IMR-90 (cell line): ENCODE results near the gene SGMS1.
A peak's percentile ranks its signal among the peaks of the same experiment; 100 is the strongest.
"Not testable (repeated sequence)": the region's sequence is repeated elsewhere in the genome, so short reads cannot be mapped to it uniquely, and the experiment has no call there.

Experiments used
- BHLHE40 ChIP-seq: fragments of 150-350 bp; IDR thresholded peaks from 2 replicates; pipeline ENCODE4 v1.6.1; 2016; ENCODE audit warnings: mild to moderate bottlenecking, low read depth, low read length
- MAFK ChIP-seq: IDR thresholded peaks from 2 replicates; pipeline ENCODE4 v1.6.1; 2012; ENCODE audit warnings: low read depth, low read length, improper control_type of control experiment
- POLR2A ChIP-seq: IDR thresholded peaks from 2 replicates; pipeline ENCODE4 v1.6.1; 2012; ENCODE audit warnings: mild to moderate bottlenecking, low read depth, low read length
- TF ChIP-seq, protein P1 (sequence below): conservative IDR thresholded peaks from 2 replicates; pipeline ENCODE4 v1.5.1; 2012; ENCODE audit warnings: mild to moderate bottlenecking, low read depth, low read length, improper control_type of control experiment

DNA sequence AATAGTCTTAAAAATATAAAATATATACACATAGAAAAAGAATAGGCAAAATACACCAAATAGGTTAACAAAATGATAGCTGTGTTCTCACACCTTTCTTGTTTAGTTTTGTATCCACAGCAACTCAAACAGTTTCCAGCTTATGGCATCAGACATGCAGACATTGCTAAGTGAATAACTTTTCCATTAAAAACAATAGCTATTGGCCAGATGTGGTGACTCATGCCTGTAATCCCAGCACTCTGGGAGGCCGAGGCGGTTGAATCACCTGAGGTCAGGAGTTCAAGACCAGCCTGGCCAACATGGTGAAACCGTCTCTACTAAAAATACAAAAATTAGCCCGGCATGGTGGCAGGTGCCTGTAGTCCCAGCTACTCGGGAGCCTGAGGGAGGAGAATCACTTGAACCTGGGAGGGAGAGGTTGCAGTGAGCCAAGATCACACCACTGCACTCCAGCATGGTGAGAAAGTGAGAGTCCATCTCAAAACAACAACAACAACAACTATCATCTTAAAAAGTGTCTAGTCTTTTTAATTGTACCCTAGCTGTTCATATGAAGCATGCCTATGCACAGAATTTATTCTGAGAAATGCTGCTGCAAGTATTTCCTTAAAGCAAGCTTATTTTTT, 88.9 kb downstream of the SGMS1 start:
- not testable (repeated sequence) for TF ChIP-seq MAFK, POLR2A
- TF ChIP-seq, protein P1, sequence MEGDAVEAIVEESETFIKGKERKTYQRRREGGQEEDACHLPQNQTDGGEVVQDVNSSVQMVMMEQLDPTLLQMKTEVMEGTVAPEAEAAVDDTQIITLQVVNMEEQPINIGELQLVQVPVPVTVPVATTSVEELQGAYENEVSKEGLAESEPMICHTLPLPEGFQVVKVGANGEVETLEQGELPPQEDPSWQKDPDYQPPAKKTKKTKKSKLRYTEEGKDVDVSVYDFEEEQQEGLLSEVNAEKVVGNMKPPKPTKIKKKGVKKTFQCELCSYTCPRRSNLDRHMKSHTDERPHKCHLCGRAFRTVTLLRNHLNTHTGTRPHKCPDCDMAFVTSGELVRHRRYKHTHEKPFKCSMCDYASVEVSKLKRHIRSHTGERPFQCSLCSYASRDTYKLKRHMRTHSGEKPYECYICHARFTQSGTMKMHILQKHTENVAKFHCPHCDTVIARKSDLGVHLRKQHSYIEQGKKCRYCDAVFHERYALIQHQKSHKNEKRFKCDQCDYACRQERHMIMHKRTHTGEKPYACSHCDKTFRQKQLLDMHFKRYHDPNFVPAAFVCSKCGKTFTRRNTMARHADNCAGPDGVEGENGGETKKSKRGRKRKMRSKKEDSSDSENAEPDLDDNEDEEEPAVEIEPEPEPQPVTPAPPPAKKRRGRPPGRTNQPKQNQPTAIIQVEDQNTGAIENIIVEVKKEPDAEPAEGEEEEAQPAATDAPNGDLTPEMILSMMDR = not testable (repeated sequence)
- peak; percentile 75 for TF ChIP-seq BHLHE40
